HG03342 (cell line): ENCODE measurements around the gene NBAS.
"Not testable (repeated sequence)": the region's sequence is repeated elsewhere in the genome, so short reads cannot be mapped to it uniquely, and the experiment has no call there.

Source experiments
- ATAC-seq: cut with Tn5 transposase; IDR thresholded peaks from one replicate; pipeline ENCODE4 v1.9.1; 2021; ENCODE audit warnings: mild to moderate bottlenecking, moderate library complexity; ENCODE audit not compliant: unreplicated experiment

Gene NBAS

GRCh38 chr2:15485949-15486348, 75.2 kb downstream of the NBAS start:
- ATAC-seq: no peak

GRCh38 chr2:15481000-15481399, 80.1 kb downstream of the NBAS start:
- no peak for ATAC-seq

DNA sequence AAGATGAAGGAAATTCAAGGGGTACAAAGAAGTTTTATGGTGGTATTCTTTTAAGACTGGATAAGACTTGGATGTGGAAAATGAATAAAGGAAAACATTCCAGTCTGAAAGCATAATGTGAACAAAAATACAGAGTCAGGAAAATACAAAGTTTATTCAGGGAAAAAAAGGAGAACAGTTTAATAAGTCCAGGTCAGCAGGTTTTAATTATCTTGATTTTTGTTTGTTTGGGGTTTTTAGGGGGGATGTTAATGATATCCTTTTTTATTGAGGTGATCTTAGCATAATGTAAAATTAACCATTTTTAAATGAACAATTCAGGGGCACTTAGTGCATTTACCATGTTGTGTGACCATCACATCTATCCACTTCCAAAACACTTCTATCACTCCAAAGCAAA, 80.6 kb downstream of the NBAS start:
- no peak for ATAC-seq

DNA sequence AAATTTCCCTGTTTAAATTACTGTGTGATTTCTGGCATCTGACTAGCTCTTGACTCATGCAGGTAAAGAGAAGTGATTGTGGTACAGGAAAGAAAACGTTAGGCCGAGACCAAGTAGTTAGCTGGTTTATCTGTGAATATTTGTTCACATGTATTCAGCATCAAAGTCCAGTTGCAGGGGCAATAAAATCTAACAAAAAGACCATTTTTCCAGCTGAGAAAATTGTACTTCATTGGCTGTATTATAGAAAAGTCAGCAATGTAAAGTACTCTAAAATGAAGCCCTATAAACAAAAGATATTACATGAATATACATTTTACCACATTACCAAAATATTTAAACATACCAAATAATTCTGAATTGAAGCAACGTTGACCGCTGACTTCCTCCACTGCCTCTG, 88.3 kb downstream of the NBAS start:
- no peak for ATAC-seq

- no peak for ATAC-seq
These were observed 89.0 kb downstream of the NBAS start for GRCh38 chr2:15472133-15472532.

DNA sequence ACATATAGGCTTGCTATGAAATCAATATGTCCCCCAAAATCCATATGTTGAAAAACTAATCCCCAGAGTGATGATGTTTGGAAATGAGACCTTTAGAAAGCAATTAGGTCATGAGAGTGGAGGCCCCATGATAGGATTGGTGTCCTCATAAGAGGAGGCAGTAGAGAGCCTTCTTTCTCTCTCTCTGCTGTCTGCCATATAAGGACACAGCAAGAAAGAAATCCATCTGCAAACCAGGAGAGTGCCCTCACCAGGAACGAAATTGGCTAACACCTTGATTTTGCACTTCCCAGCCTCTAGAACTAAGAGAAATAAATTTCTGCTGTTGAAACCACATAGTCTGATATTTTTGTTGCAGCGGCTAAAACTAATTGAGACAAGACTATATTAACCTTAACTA, 89.5 kb downstream of the NBAS start:
- ATAC-seq: no peak

GRCh38 chr2:15460112-15460620, 101.0 kb downstream of the NBAS start:
- no peak for ATAC-seq

GRCh38 chr2:15458277-15458676, 102.9 kb downstream of the NBAS start:
- no peak for ATAC-seq

- ATAC-seq: no peak
These were observed 103.3 kb downstream of the NBAS start for GRCh38 chr2:15457868-15458267.

DNA sequence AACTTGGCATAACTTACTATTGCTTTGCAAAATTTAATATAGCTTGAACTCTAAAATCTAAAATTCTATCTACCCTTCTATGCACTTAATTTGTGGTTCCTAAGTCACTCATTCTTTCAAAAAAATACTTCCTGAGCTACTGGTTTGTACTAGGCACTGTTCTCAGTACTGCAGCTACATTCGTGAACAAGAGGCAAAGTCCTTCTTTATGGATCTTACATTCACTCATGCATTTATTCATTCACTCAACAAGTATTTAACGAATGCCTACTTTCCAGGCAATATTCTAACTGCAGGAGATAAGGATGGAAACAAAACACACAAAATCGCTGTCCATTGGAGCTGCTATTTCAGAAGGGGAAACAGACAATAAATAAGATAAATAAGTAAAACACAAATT, 104.8 kb downstream of the NBAS start:
- no peak for ATAC-seq

GRCh38 chr2:15450808-15451207, 110.3 kb downstream of the NBAS start:
- no peak for ATAC-seq

DNA sequence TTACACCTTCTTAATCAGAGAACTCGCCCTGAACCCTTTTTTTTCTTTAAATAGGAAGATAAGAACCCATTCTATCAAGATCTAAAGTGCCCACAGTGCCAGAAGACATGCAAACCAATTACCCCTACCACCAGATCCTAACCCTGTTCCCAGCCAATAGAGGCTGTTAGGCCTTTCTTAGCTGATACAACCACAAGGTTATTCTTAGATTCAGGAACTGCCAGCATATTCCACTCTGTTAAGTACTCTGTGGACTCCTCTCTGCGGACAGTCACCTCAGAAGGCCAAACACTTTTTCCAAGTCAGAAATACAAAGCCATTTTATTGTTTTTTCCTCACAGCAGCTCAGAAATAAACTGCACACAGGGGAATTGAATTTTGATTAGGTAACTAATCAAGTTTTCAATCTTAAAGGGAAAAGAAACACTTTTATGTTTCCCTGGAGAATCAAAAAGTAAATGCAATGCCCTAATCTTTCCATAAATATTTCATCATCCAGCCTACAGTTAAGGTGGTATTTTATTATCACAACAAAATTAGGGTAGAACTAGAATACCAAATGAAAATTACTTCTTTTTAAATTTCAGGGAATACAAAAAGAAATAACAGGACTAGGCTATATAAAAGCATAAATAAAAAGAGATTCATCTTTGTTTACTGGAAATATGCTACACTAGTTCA, 111.4 kb downstream of the NBAS start:
- no peak for ATAC-seq

DNA sequence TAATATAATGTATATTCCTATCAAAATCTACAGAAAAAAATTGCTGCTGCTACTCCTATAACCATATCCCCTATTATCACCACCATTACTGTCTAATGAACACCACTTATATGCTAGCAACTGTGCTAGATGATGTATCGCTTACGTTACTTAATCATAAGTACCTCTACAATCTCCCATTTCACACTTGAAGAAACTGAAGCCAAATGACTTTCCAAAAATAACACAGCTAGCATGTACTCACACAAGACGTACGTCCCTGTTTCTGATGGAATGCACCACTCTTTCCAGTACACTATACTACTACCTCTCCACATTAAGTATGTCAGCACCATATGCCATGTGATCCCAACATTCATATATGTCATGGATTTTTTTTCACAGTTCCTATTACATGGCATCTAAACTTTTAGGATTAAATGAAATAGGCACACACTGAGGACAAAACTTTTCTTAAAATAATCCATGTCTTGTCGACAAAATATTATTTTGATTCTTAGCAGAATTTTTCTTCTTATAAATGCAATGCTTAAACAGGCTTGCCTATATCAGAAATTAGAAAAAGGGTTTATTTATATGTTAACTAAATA, 112.8 kb downstream of the NBAS start:
- ATAC-seq: no peak

DNA sequence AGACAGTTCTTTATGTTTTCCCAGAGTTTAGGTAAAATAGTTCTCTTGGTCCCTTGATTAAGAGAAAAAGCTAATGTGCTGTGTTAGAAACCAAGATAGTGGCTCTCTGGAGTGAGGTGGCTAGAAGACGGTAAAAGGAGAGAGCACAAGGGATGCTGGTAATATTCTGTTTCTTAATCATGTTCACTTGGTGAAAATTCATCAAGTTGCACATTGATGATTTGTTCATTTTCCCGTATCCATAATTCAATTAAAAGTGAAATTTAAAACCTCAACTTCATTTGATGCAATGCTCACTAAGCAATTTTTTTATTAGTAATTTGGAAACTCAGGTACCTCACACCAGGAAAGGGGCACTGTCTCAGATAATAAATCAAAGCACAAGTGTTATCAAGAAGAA, 113.8 kb downstream of the NBAS start:
- ATAC-seq: no peak

DNA sequence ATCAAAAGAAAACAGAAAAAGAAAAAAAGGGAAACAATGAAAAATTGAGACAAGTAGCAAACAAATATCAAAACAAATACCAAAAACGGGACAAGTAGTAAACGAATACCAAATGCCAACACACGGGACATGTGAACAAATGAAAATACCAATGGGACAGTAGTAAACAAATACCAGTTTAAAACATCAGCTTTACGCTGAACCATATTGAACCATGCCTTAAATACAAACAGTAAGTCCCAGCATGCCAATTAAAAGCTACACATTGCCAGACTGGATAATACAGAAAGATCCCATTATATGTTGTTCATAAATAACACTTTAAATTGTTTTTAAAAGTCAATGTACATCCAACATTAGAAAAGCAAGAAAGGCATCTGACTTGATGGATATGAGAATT, 114.2 kb downstream of the NBAS start:
- ATAC-seq: no peak

DNA sequence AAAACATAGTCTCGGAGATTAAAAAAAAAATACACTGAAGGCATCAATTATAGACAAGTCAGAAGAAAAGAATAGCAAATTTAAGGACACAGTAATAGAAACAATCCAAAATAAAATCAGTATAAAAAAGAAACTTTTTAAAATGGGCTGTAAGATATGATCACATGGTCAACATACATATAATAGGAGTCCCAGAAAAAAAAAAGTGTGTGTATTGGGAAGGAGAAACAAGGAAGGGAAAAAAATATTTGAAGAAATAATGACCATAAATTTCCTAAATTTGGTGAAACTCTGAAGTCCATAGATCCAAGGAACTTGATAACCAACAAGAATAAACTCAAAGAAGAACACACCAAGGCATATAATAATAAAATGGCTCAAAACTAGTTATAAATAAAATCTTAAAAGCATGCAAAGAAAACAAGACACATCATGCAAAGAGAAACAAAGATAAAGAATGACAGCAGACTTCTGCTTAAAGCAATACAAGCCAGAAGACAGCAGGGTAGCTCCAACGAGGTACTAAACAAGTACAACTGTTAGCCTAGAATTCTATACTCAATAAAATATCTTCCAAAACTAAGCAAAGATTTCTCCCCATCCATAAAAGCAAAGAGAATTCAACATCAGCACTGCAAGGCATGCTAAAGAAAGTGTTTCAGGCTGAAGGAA, 115.1 kb downstream of the NBAS start:
- no peak for ATAC-seq

DNA sequence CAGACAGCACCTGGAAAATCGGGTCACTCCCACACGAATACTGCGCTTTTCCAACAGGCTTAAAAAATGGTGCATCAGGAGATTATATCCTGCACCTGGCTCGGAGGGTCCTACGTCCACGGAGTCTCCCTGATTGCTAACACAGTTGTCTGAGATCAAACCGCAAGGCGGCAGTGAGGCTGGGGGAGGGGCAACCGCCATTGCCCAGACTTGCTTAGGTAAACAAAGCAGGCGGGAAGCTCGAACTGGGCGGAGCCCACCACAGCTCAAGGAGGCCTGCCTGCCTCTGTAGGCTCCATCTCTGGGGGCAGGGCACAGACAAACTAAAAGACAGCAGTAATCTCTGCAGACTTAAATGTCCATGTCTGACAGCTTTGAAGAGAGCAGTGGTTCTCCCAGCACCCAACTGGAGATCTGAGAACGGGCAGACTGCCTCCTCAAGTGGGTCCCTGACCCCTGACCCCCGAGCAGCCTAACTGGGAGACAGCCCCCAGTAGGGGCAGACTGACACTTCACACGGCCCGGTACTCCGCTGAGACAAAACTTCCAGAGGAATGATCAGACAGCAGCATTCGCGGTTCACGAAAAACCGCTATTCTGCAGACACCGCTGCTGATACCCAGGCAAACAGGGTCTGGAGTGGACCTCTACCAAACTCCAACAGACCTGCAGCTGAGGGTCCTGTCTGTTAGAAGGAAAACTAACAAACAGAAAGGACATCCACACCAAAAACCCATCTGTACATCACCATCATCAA, 121.2 kb downstream of the NBAS start:
- ATAC-seq: not testable (repeated sequence)

- not testable (repeated sequence) for ATAC-seq
These were observed 121.8 kb downstream of the NBAS start for GRCh38 chr2:15439366-15439765.

GRCh38 chr2:15436195-15436594, 124.9 kb downstream of the NBAS start:
- no peak for ATAC-seq

GRCh38 chr2:15435474-15435873, 125.7 kb downstream of the NBAS start:
- ATAC-seq: no peak

DNA sequence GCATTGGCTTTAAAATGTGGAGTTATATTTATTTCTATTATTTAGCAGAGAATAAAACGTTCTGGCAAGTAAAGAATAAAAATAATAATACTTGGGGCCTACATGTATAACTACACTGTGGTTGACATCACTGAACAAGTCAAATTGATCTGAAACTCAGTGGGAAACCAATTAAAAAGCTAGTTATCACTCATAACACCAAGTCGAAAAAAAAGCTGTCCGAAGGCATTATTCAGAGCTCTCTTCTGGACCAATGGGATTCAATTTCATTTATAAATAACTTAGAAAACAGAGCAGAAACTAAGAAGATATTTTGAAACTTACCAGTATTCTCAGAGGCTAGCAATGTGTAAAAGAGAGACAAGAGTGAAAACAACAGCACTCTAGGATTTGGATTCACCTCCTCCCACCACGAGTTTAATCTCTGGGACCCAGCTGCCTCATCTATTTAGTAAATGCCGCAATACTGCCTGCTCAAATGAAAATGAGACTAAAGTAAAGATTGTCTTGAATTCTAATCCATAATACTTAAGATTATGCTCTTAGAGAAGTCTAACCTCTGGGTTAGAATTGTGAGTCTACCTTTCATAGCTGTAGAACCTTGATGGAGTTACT, 128.4 kb downstream of the NBAS start:
- ATAC-seq: no peak
